ENCODE data around the gene CARD11. TPM values are rescaled to one million over a fixed set of nuclear protein-coding genes. Genes with fewer than 3 reads are reported as not detected.

CARD11 gene
- polyA plus RNA-seq, 4 donors = 0.67 to 5.4 (median 3.2) TPM

GRCh38 chr7:3034591-3035150, 9.0 kb downstream of the CARD11 start:
- no peaks in the 10 kb centered on the region for H3K27me3 ChIP-seq (ENCODE audit: control insufficient read depth in 3 of 3, insufficient read depth in 3 of 3, low read length in 3 of 3)
- H3K4me1 ChIP-seq (ENCODE audit: control insufficient read depth in 3 of 3, insufficient read depth in 2 of 3, low read depth in 1 of 3, low read length in 2 of 3) = no peaks in the 10 kb centered on the region
- no peak overlapping the region for H3K27ac ChIP-seq (ENCODE audit: low read depth in 1 of 3, low read length in 2 of 3)
- no peaks in the 10 kb centered on the region for H3K9me3 ChIP-seq (ENCODE audit: control insufficient read depth in 2 of 2, insufficient read depth in 1 of 2, low read depth in 1 of 2, low read length in 1 of 2)
- WGBS, 3 donors = 95 to 96% (median 95%) methylated on average over 26 of the region's 26 CpGs
- no peaks in the 10 kb centered on the region for H3K36me3 ChIP-seq (ENCODE audit: control insufficient read depth in 3 of 3, insufficient read depth in 2 of 3, low read depth in 1 of 3, low read length in 3 of 3)
- H3K4me3 ChIP-seq (ENCODE audit: low read depth in 1 of 3, low read length in 3 of 3) = no peak overlapping the region
- FAIRE-seq = no peak
- DNase-seq = no peak

GRCh38 chr7:3033581-3033980, 10.1 kb downstream of the CARD11 start:
- 47 to 65% (median 55%) methylated on average over 11 to 12 of the region's 12 CpGs for WGBS, 3 donors
- Histone ChIP-seq H3K36me3 (ENCODE audit: control insufficient read depth in 3 of 3, insufficient read depth in 2 of 3, low read depth in 1 of 3, low read length in 3 of 3) (no peaks in the 10 kb centered on the region), H3K27me3 (ENCODE audit: control insufficient read depth in 3 of 3, insufficient read depth in 3 of 3, low read length in 3 of 3) (no peaks in the 10 kb centered on the region), H3K9me3 (ENCODE audit: control insufficient read depth in 2 of 2, insufficient read depth in 1 of 2, low read depth in 1 of 2, low read length in 1 of 2) (no peaks in the 10 kb centered on the region), H3K4me1 (ENCODE audit: control insufficient read depth in 3 of 3, insufficient read depth in 2 of 3, low read depth in 1 of 3, low read length in 2 of 3) (no peaks in the 10 kb centered on the region), H3K27ac (ENCODE audit: low read depth in 1 of 3, low read length in 2 of 3) (no peak overlapping the region), H3K4me3 (ENCODE audit: low read depth in 1 of 3, low read length in 3 of 3) (no peak overlapping the region)
- no peak for DNase-seq
- no peak for FAIRE-seq

- Histone ChIP-seq H3K27ac (ENCODE audit: low read depth in 1 of 3, low read length in 2 of 3) (no peak overlapping the region), H3K36me3 (ENCODE audit: control insufficient read depth in 3 of 3, insufficient read depth in 2 of 3, low read depth in 1 of 3, low read length in 3 of 3) (no peaks in the 10 kb centered on the region), H3K9me3 (ENCODE audit: control insufficient read depth in 2 of 2, insufficient read depth in 1 of 2, low read depth in 1 of 2, low read length in 1 of 2) (no peaks in the 10 kb centered on the region), H3K4me3 (ENCODE audit: low read depth in 1 of 3, low read length in 3 of 3) (no peak overlapping the region), H3K27me3 (ENCODE audit: control insufficient read depth in 3 of 3, insufficient read depth in 3 of 3, low read length in 3 of 3) (no peaks in the 10 kb centered on the region), H3K4me1 (ENCODE audit: control insufficient read depth in 3 of 3, insufficient read depth in 2 of 3, low read depth in 1 of 3, low read length in 2 of 3) (no peaks in the 10 kb centered on the region)
- DNase-seq (no peak), FAIRE-seq (no peak)
- 21 to 57% (median 38%) methylated on average over 7 of the region's 7 CpGs for whole genome bisulfite sequencing, 3 donors
Observed at GRCh38 chr7:3033136-3033535, 10.5 kb downstream of the CARD11 start.

- WGBS, 3 donors = 62 to 78% (median 68%) methylated on average over 4 of the region's 4 CpGs
- FAIRE-seq = no peak
- H3K4me1 ChIP-seq (ENCODE audit: control insufficient read depth in 3 of 3, insufficient read depth in 2 of 3, low read depth in 1 of 3, low read length in 2 of 3) = no peaks in the 10 kb centered on the region
- no peak overlapping the region for H3K4me3 ChIP-seq (ENCODE audit: low read depth in 1 of 3, low read length in 3 of 3)
- H3K9me3 ChIP-seq (ENCODE audit: control insufficient read depth in 2 of 2, insufficient read depth in 1 of 2, low read depth in 1 of 2, low read length in 1 of 2) = no peaks in the 10 kb centered on the region
- H3K36me3 ChIP-seq (ENCODE audit: control insufficient read depth in 3 of 3, insufficient read depth in 2 of 3, low read depth in 1 of 3, low read length in 3 of 3) = no peaks in the 10 kb centered on the region
- no peak for DNase-seq
- H3K27ac ChIP-seq (ENCODE audit: low read depth in 1 of 3, low read length in 2 of 3) = no peak overlapping the region
- no peaks in the 10 kb centered on the region for H3K27me3 ChIP-seq (ENCODE audit: control insufficient read depth in 3 of 3, insufficient read depth in 3 of 3, low read length in 3 of 3)
Observed at GRCh38 chr7:3032256-3032655, 11.4 kb downstream of the CARD11 start.

GRCh38 chr7:3029138-3029537, 14.5 kb downstream of the CARD11 start:
- H3K27me3 ChIP-seq (ENCODE audit: control insufficient read depth in 3 of 3, insufficient read depth in 3 of 3, low read length in 3 of 3) = peaks cover 0 to 2% (median 0%) of the 10 kb centered on the region in 3 donors
- no peak overlapping the region for H3K4me3 ChIP-seq (ENCODE audit: low read depth in 1 of 3, low read length in 3 of 3)
- peaks cover 0 to 12% of the 10 kb centered on the region in 2 donors for H3K9me3 ChIP-seq (ENCODE audit: control insufficient read depth in 2 of 2, insufficient read depth in 1 of 2, low read depth in 1 of 2, low read length in 1 of 2)
- no peaks in the 10 kb centered on the region for H3K36me3 ChIP-seq (ENCODE audit: control insufficient read depth in 3 of 3, insufficient read depth in 2 of 3, low read depth in 1 of 3, low read length in 3 of 3)
- H3K4me1 ChIP-seq (ENCODE audit: control insufficient read depth in 3 of 3, insufficient read depth in 2 of 3, low read depth in 1 of 3, low read length in 2 of 3) = no peaks in the 10 kb centered on the region
- FAIRE-seq (no peak), DNase-seq (no peak)
- H3K27ac ChIP-seq (ENCODE audit: low read depth in 1 of 3, low read length in 2 of 3) = no peak overlapping the region
- 73 to 78% (median 75%) methylated on average over 9 of the region's 9 CpGs for WGBS, 3 donors

- Histone ChIP-seq H3K9me3 (ENCODE audit: control insufficient read depth in 2 of 2, insufficient read depth in 1 of 2, low read depth in 1 of 2, low read length in 1 of 2) (peaks cover 0 to 12% of the 10 kb centered on the region in 2 donors), H3K27me3 (ENCODE audit: control insufficient read depth in 3 of 3, insufficient read depth in 3 of 3, low read length in 3 of 3) (peaks cover 0 to 2% (median 0%) of the 10 kb centered on the region in 3 donors), H3K4me1 (ENCODE audit: control insufficient read depth in 3 of 3, insufficient read depth in 2 of 3, low read depth in 1 of 3, low read length in 2 of 3) (no peaks in the 10 kb centered on the region), H3K36me3 (ENCODE audit: control insufficient read depth in 3 of 3, insufficient read depth in 2 of 3, low read depth in 1 of 3, low read length in 3 of 3) (no peaks in the 10 kb centered on the region), H3K27ac (ENCODE audit: low read depth in 1 of 3, low read length in 2 of 3) (no peak overlapping the region), H3K4me3 (ENCODE audit: low read depth in 1 of 3, low read length in 3 of 3) (no peak overlapping the region)
- no peak for DNase-seq
- WGBS, 3 donors = 65 to 71% (median 71%) methylated on average over 5 of the region's 5 CpGs
- FAIRE-seq = no peak
Observed at GRCh38 chr7:3028758-3029093, 14.9 kb downstream of the CARD11 start.

- FAIRE-seq (no peak), DNase-seq (no peak)
- no peaks in the 10 kb centered on the region for H3K4me1 ChIP-seq (ENCODE audit: control insufficient read depth in 3 of 3, insufficient read depth in 2 of 3, low read depth in 1 of 3, low read length in 2 of 3)
- H3K4me3 ChIP-seq (ENCODE audit: low read depth in 1 of 3, low read length in 3 of 3) = no peak overlapping the region
- H3K27me3 ChIP-seq (ENCODE audit: control insufficient read depth in 3 of 3, insufficient read depth in 3 of 3, low read length in 3 of 3) = peaks cover 0 to 2% (median 0%) of the 10 kb centered on the region in 3 donors
- H3K36me3 ChIP-seq (ENCODE audit: control insufficient read depth in 3 of 3, insufficient read depth in 2 of 3, low read depth in 1 of 3, low read length in 3 of 3) = no peaks in the 10 kb centered on the region
- WGBS, 3 donors = 31 to 41% (median 34%) methylated on average over 14 of the region's 14 CpGs
- H3K9me3 ChIP-seq (ENCODE audit: control insufficient read depth in 2 of 2, insufficient read depth in 1 of 2, low read depth in 1 of 2, low read length in 1 of 2) = peaks cover 0 to 12% of the 10 kb centered on the region in 2 donors
- no peak overlapping the region for H3K27ac ChIP-seq (ENCODE audit: low read depth in 1 of 3, low read length in 2 of 3)
Observed at GRCh38 chr7:3028071-3028757, 15.5 kb downstream of the CARD11 start.

GRCh38 chr7:3027005-3027845, 16.4 kb downstream of the CARD11 start:
- no peak for FAIRE-seq
- peaks cover 0 to 12% of the 10 kb centered on the region in 2 donors for H3K9me3 ChIP-seq (ENCODE audit: control insufficient read depth in 2 of 2, insufficient read depth in 1 of 2, low read depth in 1 of 2, low read length in 1 of 2)

More at GRCh38 chr7:3027005-3027845, 16.4 kb downstream of the CARD11 start:
- 68 to 78% (median 75%) methylated on average over 20 of the region's 20 CpGs for WGBS, 3 donors
- Histone ChIP-seq H3K4me1 (ENCODE audit: control insufficient read depth in 3 of 3, insufficient read depth in 2 of 3, low read depth in 1 of 3, low read length in 2 of 3) (no peaks in the 10 kb centered on the region), H3K4me3 (ENCODE audit: low read depth in 1 of 3, low read length in 3 of 3) (no peak overlapping the region), H3K27ac (ENCODE audit: low read depth in 1 of 3, low read length in 2 of 3) (no peak overlapping the region), H3K36me3 (ENCODE audit: control insufficient read depth in 3 of 3, insufficient read depth in 2 of 3, low read depth in 1 of 3, low read length in 3 of 3) (no peaks in the 10 kb centered on the region), H3K27me3 (ENCODE audit: control insufficient read depth in 3 of 3, insufficient read depth in 3 of 3, low read length in 3 of 3) (peaks cover 0 to 2% (median 0%) of the 10 kb centered on the region in 3 donors)
- DNase-seq = no peak

Measured in small intestine (tissue), 7 donors.